B cell (primary cell): ENCODE results near the gene FXR2. TPM values are rescaled to one million over a fixed set of nuclear protein-coding genes. Genes with fewer than 3 reads are reported as not detected.

Experiments
- ATAC-seq: fragments of 200-7000 bp; cut with Tn5 transposase; one replicate; pipeline ENCODE4 v1.10.0; 2021; ENCODE audit warnings: low read depth, mild to moderate bottlenecking, moderate number of reproducible peaks, moderate library complexity
- CTCF ChIA-PET: fragments of 350-600 bp; sonication (Branson Sonifier 250); formaldehyde crosslinking; loops from one replicate; lab custom pipeline; 2021; ENCODE audit warnings: antibody characterized with exemption, inconsistent platforms; lab: Charles Lee
- POLR2A ChIA-PET: fragments of 350-600 bp; sonication (Branson Sonifier 250); formaldehyde crosslinking; loops from one replicate; lab custom pipeline; 2021; ENCODE audit warnings: antibody characterized with exemption; lab: Charles Lee
- DNase-seq: peaks from one replicate; pipeline ENCODE4 v3.0.0; 2013
- H2AFZ ChIP-seq: 2 replicates; pipeline ENCODE4 v1.6.1; 2012; ENCODE audit warnings: mild to moderate bottlenecking, low read depth, low read length; ENCODE audit not compliant: insufficient read depth, poor library complexity, severe bottlenecking
- H3K27ac ChIP-seq, 2 donors: 1 replicate in 1 of 2; 2 replicates in 1 of 2; pipeline ENCODE4 v1.5.1; 2012 to 2013; ENCODE audit warnings: low read length in 2 of 2, mild to moderate bottlenecking in 2 of 2, moderate library complexity in 1 of 2
- H3K27me3 ChIP-seq, 4 experiments: fragments of 200-600 bp in 1 of 4; sonication (generic) in 1 of 4; replicated peaks in 1 of 4; 1 replicate in 2 of 4; 2 replicates in 2 of 4; pipeline versions ENCODE4 v1.6.1 to v1.7.0; 2013 to 2016; ENCODE audit warnings: low read length in 3 of 4, mild to moderate bottlenecking in 2 of 4, mixed read lengths in 1 of 4, moderate library complexity in 1 of 4; ENCODE audit not compliant: insufficient read depth in 4 of 4, control insufficient read depth in 3 of 4; ENCODE audit errors: control extremely low read depth in 1 of 4
- H3K36me3 ChIP-seq, 2 experiments: replicated peaks in 1 of 2; 1 replicate in 1 of 2; 2 replicates in 1 of 2; pipeline versions ENCODE4 v1.6.1 to v1.7.1; 2013; ENCODE audit warnings: low read length in 1 of 2; ENCODE audit not compliant: insufficient read depth in 2 of 2, control insufficient read depth in 1 of 2; ENCODE audit errors: control extremely low read depth in 1 of 2, extremely low read depth in 1 of 2
- H3K4me1 ChIP-seq, 2 donors: fragments of 200-600 bp in 1 of 2; sonication (generic) in 1 of 2; 1 replicate in 1 of 2; 2 replicates in 1 of 2; pipeline versions ENCODE4 v1.5.1 to v1.6.1; 2013 to 2017; ENCODE audit warnings: low read length in 2 of 2; ENCODE audit not compliant: control insufficient read depth in 2 of 2, insufficient read depth in 2 of 2
- H3K4me2 ChIP-seq: replicated peaks from 2 replicates; pipeline ENCODE3; 2012; ENCODE audit warnings: mild to moderate bottlenecking, low read depth, low read length; ENCODE audit not compliant: poor library complexity, severe bottlenecking
- H3K4me3 ChIP-seq, 5 experiments: fragments of 200-600 bp in 1 of 5; sonication (generic) in 1 of 5; 1 replicate in 3 of 5; 2 replicates in 2 of 5; pipeline versions ENCODE4 v1.5.1 to v1.7.0; 2011 to 2016; ENCODE audit warnings: low read length in 4 of 5, mild to moderate bottlenecking in 4 of 5, low read depth in 2 of 5, control low read depth in 1 of 5, moderate library complexity in 1 of 5; ENCODE audit not compliant: insufficient read depth in 1 of 5; ENCODE audit errors: control extremely low read depth in 1 of 5, extremely low read depth in 1 of 5
- H3K79me2 ChIP-seq: fragments of 200-600 bp; sonication (generic); one replicate; pipeline ENCODE4 v1.6.0; 2016; ENCODE audit warnings: low read length; ENCODE audit not compliant: control insufficient read depth, insufficient read depth
- H3K9ac ChIP-seq: fragments of 200-600 bp; sonication (generic); 2 replicates; pipeline ENCODE4 v1.6.1; 2017; ENCODE audit warnings: mild to moderate bottlenecking, low read length, moderate library complexity
- H3K9me3 ChIP-seq, 3 donors: one replicate each; pipeline versions ENCODE4 v1.6.1 to v1.7.1; 2013; ENCODE audit warnings: low read length in 2 of 3; ENCODE audit not compliant: control insufficient read depth in 2 of 3, insufficient read depth in 1 of 3; ENCODE audit errors: control extremely low read depth in 1 of 3
- H4K20me1 ChIP-seq: 2 replicates; pipeline ENCODE4 v1.6.0; 2012; ENCODE audit warnings: mild to moderate bottlenecking, low read length; ENCODE audit not compliant: insufficient read depth, control insufficient read depth, poor library complexity, severe bottlenecking
- H3K27ac Mint-ChIP-seq: one replicate; pipeline ENCODE4 v1.8.0; 2021; ENCODE audit warnings: mixed read lengths
- H3K27me3 Mint-ChIP-seq: one replicate; pipeline ENCODE4 v1.8.0; 2021; ENCODE audit warnings: mixed read lengths
- H3K4me1 Mint-ChIP-seq: one replicate; pipeline ENCODE4 v1.8.0; 2021; ENCODE audit warnings: mixed read lengths
- H3K4me3 Mint-ChIP-seq: one replicate; pipeline ENCODE4 v1.8.0; 2021; ENCODE audit warnings: mixed read lengths
- H3K9me3 Mint-ChIP-seq: one replicate; pipeline ENCODE4 v1.8.0; 2022; ENCODE audit warnings: mixed read lengths; ENCODE audit not compliant: insufficient read depth
- CTCF ChIP-seq: fragments of 200-600 bp; IDR thresholded peaks from one replicate; pipeline ENCODE4 v1.8.0; 2022; ENCODE audit warnings: antibody characterized with exemption, mild to moderate bottlenecking
- EZH2 ChIP-seq: IDR thresholded peaks from 2 replicates; pipeline ENCODE4 v1.6.1; 2012; ENCODE audit warnings: borderline replicate concordance, low read depth, mild to moderate bottlenecking, moderate library complexity, low read length; ENCODE audit not compliant: insufficient read depth, poor library complexity, severe bottlenecking
- WGBS: methylation state at CpG from one replicate; pipeline ENCODE4 v1.1.5; 2013; ENCODE audit warnings: missing lambda C conversion rate; ENCODE audit not compliant: insufficient coverage; 5-methylcytosine and 5-hydroxymethylcytosine counted together
- intact Hi-C: fragments of 100-400 bp; cut with micrococcal nuclease; formaldehyde crosslinking; loops from one replicate; pipeline ENCODE4 v1.10.0; 2022
- polyA plus RNA-seq: library from polyadenylated mRNA; depleted of rRNA; stranded (reverse); fragments of >200 nt; gene quantifications from 2 replicates; pipeline ENCODE4 v1.2.3, GENCODE V29; 2012
- total RNA-seq, 2 donors: library from RNA; stranded (reverse); fragments of 120-200 nt in 1 of 2; gene quantifications; 1 replicate in 1 of 2; 2 replicates in 1 of 2; pipeline versions ENCODE4 v1.2.3 to v1.2.4, GENCODE V29; 2013 to 2022

FXR2 gene
- total and polyA plus RNA-seq, 2 donors (not counting 1 experiment from before 2014, with no cell fraction given) = 37.2 to 45.8 TPM

DNA sequence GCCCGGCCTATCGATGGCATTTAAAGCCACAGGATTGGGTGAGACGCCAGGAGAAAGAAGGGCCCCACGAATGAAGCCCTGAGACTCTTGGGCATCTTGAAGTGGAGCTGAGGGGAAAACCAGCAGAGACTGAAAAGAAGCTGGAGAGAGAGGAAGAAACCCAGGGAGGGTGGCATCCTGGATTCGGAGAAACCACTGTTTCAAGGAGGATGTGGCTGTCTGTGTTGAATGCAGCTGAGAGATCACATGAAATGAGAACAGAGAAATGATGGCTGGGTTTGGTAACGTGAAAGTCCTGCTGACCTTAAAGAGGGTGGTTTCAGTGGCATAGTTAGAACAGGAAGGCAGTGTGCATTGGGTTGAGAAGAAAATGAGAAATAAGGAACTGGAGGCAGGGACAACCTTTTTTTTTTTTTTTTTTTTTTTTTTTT is 62.1 kb downstream of the FXR2 start:
- TF ChIP-seq CTCF = no peak
- Histone ChIP-seq H3K4me3 (peak overlapping the region in 2 of 5 experiments; percentile 0 to 44), H3K4me1 (peaks cover 39 to 60% of the 10 kb centered on the region in 2 donors), H3K79me2 (peaks cover 1% of the 10 kb centered on the region), H3K9me3 (no peaks in the 10 kb centered on the region), H2AFZ (peak overlapping the region; percentile 5), H3K4me2 (peak overlapping the region; percentile 62), H3K36me3 (peaks cover 0 to 3% of the 10 kb centered on the region in 2 experiments), H3K9ac (peak overlapping the region; percentile 56), H3K27me3 (no peaks in the 10 kb centered on the region), H4K20me1 (no peaks in the 10 kb centered on the region), H3K27ac (peak overlapping the region; percentile 76 to 92)
- peak; percentile 84 for ATAC-seq
- CTCF ChIA-PET = interaction anchor here (1.0 to 25.0 kb wide), 6 partner anchors 7 to 196 kb away, joined by 3 to 666 read pairs (median 6); partner anchors contain the start of genes CD68, FXR2, SENP3 and TNFSF13
- peak overlapping the region; percentile 79 for H3K4me3 Mint-ChIP-seq
- H3K27me3 Mint-ChIP-seq = no peaks in the 10 kb centered on the region
- 3% methylated on average over 6 of the region's 6 CpGs for WGBS
- intact Hi-C loops = loop anchor here (1.0 kb wide), 1 partner anchor 9 kb away; the partner anchor contains the start of gene SENP3
- no peaks in the 10 kb centered on the region for H3K9me3 Mint-ChIP-seq
- H3K27ac Mint-ChIP-seq = peak overlapping the region; percentile 93
- peak; percentile 89 for DNase-seq
- POLR2A ChIA-PET = interaction anchor here (0.6 to 0.9 kb wide), 12 partner anchors 8 to 368 kb away, joined by 3 to 10 read pairs (median 6); partner anchors contain the start of gene SENP3
- H3K4me1 Mint-ChIP-seq = peaks cover 58% of the 10 kb centered on the region

DNA sequence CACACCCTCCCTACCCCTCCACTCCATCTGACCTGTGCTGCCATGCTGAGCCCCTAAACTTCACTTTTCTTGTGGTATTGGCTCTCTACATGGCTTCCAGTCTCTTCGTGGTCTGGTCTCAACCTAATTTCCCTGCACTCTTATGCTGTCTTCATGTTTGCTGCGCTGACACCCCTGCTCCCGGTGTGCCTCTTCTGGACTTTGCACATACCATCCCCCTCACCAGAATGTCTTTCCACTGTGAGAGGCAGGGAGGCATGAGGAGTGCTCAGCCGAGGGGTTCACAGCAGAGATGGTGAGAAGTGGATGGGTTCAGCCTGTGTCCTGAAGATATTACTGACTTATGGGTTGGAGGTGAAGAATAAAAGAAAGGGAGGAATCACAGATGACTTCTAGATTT is 63.3 kb downstream of the FXR2 start:
- Mint-ChIP-seq H3K27ac (peak overlapping the region; percentile 93), H3K4me3 (peak overlapping the region; percentile 51), H3K9me3 (no peaks in the 10 kb centered on the region), H3K27me3 (no peaks in the 10 kb centered on the region), H3K4me1 (peaks cover 54% of the 10 kb centered on the region)
- Histone ChIP-seq H3K4me1 (peaks cover 39 to 57% of the 10 kb centered on the region in 2 donors), H3K9ac (no peak overlapping the region), H3K4me3 (no peak overlapping the region), H3K79me2 (peaks cover 5% of the 10 kb centered on the region), H3K9me3 (no peaks in the 10 kb centered on the region), H3K4me2 (no peak overlapping the region), H3K27me3 (no peaks in the 10 kb centered on the region), H3K27ac (peak overlapping the region in 1 of 2 donors; percentile 92), H3K36me3 (no peaks in the 10 kb centered on the region), H4K20me1 (no peaks in the 10 kb centered on the region), H2AFZ (no peak overlapping the region)
- DNase-seq = peak; percentile 13
- intact Hi-C loops = no loop called here
- ChIA-PET CTCF (interaction anchor here (1.0 to 25.0 kb wide), 3 partner anchors 8 to 63 kb away, joined by 3 to 666 read pairs (median 126); partner anchors contain the start of genes FXR2, SENP3 and TNFSF13), POLR2A (interaction anchor here (0.6 kb wide), 2 partner anchors 10 to 35 kb away, joined by 3 to 4 read pairs; no protein-coding TSS in a partner anchor)
- no peak for TF ChIP-seq CTCF
- TF ChIP-seq EZH2 = no peak
- 22% methylated on average over 1 of the region's 4 CpGs for WGBS
- no peak for ATAC-seq
